Activated CD8-positive, alpha-beta T cell treated with anti-CD3 and anti-CD28 coated beads, Interleukin-2, amount 10 ng/mL, durations not matched to agents 7 days and 5 days (primary cell): ENCODE results near the gene KIR2DL4. TPM values are rescaled to one million over a fixed set of nuclear protein-coding genes. Genes with fewer than 3 reads are reported as not detected.
"Not testable (repeated sequence)": the region's sequence is repeated elsewhere in the genome, so short reads cannot be mapped to it uniquely, and the experiment has no call there.

Experiments
- ATAC-seq: fragments of 150-1000 bp; cut with Tn5 transposase; one replicate; pipeline ENCODE4 v1.10.0; 2021; ENCODE audit warnings: moderate library complexity
- CTCF ChIA-PET: fragments of 350-600 bp; sonication (Branson Sonifier 250); formaldehyde crosslinking; loops from one replicate; lab custom pipeline; 2021; ENCODE audit warnings: antibody characterized with exemption; lab: Charles Lee
- POLR2A ChIA-PET: fragments of 350-600 bp; sonication (Branson Sonifier 250); formaldehyde crosslinking; loops from one replicate; lab custom pipeline; 2021; ENCODE audit warnings: antibody characterized with exemption; lab: Charles Lee
- DNase-seq: peaks from one replicate; pipeline ENCODE4 v3.0.0-alpha.2; 2020
- H3K27ac Mint-ChIP-seq: one replicate; pipeline ENCODE4 v1.8.0; 2021; ENCODE audit warnings: mild to moderate bottlenecking, mixed read lengths
- H3K27me3 Mint-ChIP-seq: one replicate; pipeline ENCODE4 v1.8.0; 2021; ENCODE audit warnings: low read depth, mixed read lengths
- H3K36me3 Mint-ChIP-seq: one replicate; pipeline ENCODE4 v1.8.0; 2021; ENCODE audit warnings: low read depth, mixed read lengths
- H3K4me1 Mint-ChIP-seq: one replicate; pipeline ENCODE4 v1.8.0; 2021; ENCODE audit warnings: low read depth, mixed read lengths
- H3K4me3 Mint-ChIP-seq: one replicate; pipeline ENCODE4 v1.8.0; 2021; ENCODE audit warnings: mild to moderate bottlenecking, mixed read lengths
- H3K9me3 Mint-ChIP-seq: one replicate; pipeline ENCODE4 v1.8.0; 2022; ENCODE audit warnings: mixed read lengths; ENCODE audit not compliant: insufficient read depth
- total RNA-seq, 2 experiments: library from RNA; stranded (reverse); gene quantifications; one replicate each; pipeline ENCODE4 v1.2.3, GENCODE V29; 2021

KIR2DL4 gene
- total RNA-seq, 2 experiments from 2014 or later, result not detected

GRCh38 chr19:54850930-54851329, 47.5 kb downstream of the KIR2DL4 start:
- H3K27me3 Mint-ChIP-seq, result peaks cover 5% of the 10 kb centered on the region
- H3K9me3 Mint-ChIP-seq, result no peaks in the 10 kb centered on the region
- no peak overlapping the region for H3K27ac Mint-ChIP-seq

GRCh38 chr19:54851353-54851752, 47.9 kb downstream of the KIR2DL4 start:
- Mint-ChIP-seq H3K27me3 (peaks cover 5% of the 10 kb centered on the region), H3K9me3 (no peaks in the 10 kb centered on the region), H3K27ac (no peak overlapping the region), H3K36me3 (no peaks in the 10 kb centered on the region), H3K4me3 (no peak overlapping the region), H3K4me1 (no peaks in the 10 kb centered on the region)
- CTCF ChIA-PET, result no interaction called here
- POLR2A ChIA-PET, result no interaction called here
- no peak for ATAC-seq
- no peak for DNase-seq

More at GRCh38 chr19:54850930-54851329, 47.5 kb downstream of the KIR2DL4 start:
- ATAC-seq, result no peak
- Mint-ChIP-seq H3K4me3 (no peak overlapping the region), H3K36me3 (no peaks in the 10 kb centered on the region), H3K4me1 (no peaks in the 10 kb centered on the region)
- no peak for DNase-seq
- CTCF ChIA-PET, result no interaction called here
- POLR2A ChIA-PET, result no interaction called here

GRCh38 chr19:54855241-54855640, 51.8 kb downstream of the KIR2DL4 start:
- H3K27ac Mint-ChIP-seq, H3K9me3 Mint-ChIP-seq, H3K36me3 Mint-ChIP-seq, H3K4me3 Mint-ChIP-seq, DNase-seq, H3K4me1 Mint-ChIP-seq, CTCF ChIA-PET, ATAC-seq, POLR2A ChIA-PET: not testable (repeated sequence)
- peaks cover 12% of the 10 kb centered on the region for H3K27me3 Mint-ChIP-seq

- H3K36me3 Mint-ChIP-seq, POLR2A ChIA-PET, H3K4me1 Mint-ChIP-seq, H3K27ac Mint-ChIP-seq, H3K9me3 Mint-ChIP-seq, CTCF ChIA-PET, ATAC-seq, H3K4me3 Mint-ChIP-seq, DNase-seq: not testable (repeated sequence)
- H3K27me3 Mint-ChIP-seq, result peaks cover 12% of the 10 kb centered on the region
Measured at GRCh38 chr19:54858476-54858875, 55.1 kb downstream of the KIR2DL4 start.

- CTCF ChIA-PET, DNase-seq, ATAC-seq, H3K4me3 Mint-ChIP-seq, POLR2A ChIA-PET, H3K27ac Mint-ChIP-seq, H3K4me1 Mint-ChIP-seq, H3K36me3 Mint-ChIP-seq, H3K9me3 Mint-ChIP-seq: not testable (repeated sequence)
- H3K27me3 Mint-ChIP-seq, result peaks cover 12% of the 10 kb centered on the region
Measured at GRCh38 chr19:54859421-54859820, 56.0 kb downstream of the KIR2DL4 start.

GRCh38 chr19:54863459-54863858, 60.0 kb downstream of the KIR2DL4 start:
- DNase-seq, H3K4me1 Mint-ChIP-seq, H3K4me3 Mint-ChIP-seq, H3K27ac Mint-ChIP-seq, ATAC-seq, POLR2A ChIA-PET, H3K36me3 Mint-ChIP-seq, H3K27me3 Mint-ChIP-seq, H3K9me3 Mint-ChIP-seq, CTCF ChIA-PET: not testable (repeated sequence)

Other genes with a start within 250 kb of the KIR2DL4 start
- not detected for gene LILRA2, start 229.8 kb upstream of the KIR2DL4 start, total RNA-seq
- not detected for gene LILRA1, start 210.0 kb upstream of the KIR2DL4 start, total RNA-seq
- gene LILRB1, start 173.1 kb upstream of the KIR2DL4 start, total RNA-seq, result under 1 TPM; 0.91 to 0.92 TPM
- gene LILRB4, start 140.6 kb upstream of the KIR2DL4 start, total RNA-seq, result not detected
- gene KIR3DL3, start 79.2 kb upstream of the KIR2DL4 start, total RNA-seq, result under 1 TPM in 1 of 2 experiments, not detected in 1; 0.13 TPM
- under 1 TPM; 0.21 to 0.24 TPM for gene KIR2DL3, start 65.1 kb upstream of the KIR2DL4 start, total RNA-seq
- gene KIR2DL1, start 33.8 kb upstream of the KIR2DL4 start, total RNA-seq, result not detected
- gene KIR3DL1, start 12.9 kb downstream of the KIR2DL4 start, total RNA-seq, result under 1 TPM in 1 of 2 experiments, not detected in 1; 0.29 TPM
- gene KIR2DS4, start 29.1 kb downstream of the KIR2DL4 start, total RNA-seq, result under 1 TPM in 1 of 2 experiments, not detected in 1; 0.18 TPM
- gene KIR3DL2, start 46.8 kb downstream of the KIR2DL4 start, total RNA-seq, result under 1 TPM; 0.44 to 0.61 TPM
- gene FCAR, start 70.6 kb downstream of the KIR2DL4 start, total RNA-seq, result not detected
- under 1 TPM; 0.26 to 0.47 TPM for gene NCR1, start 102.5 kb downstream of the KIR2DL4 start, total RNA-seq
- gene NLRP7, start 143.9 kb downstream of the KIR2DL4 start, total RNA-seq, result not detected
- gene NLRP2, start 162.8 kb downstream of the KIR2DL4 start, total RNA-seq, result 10 to 100 TPM; 22.8 to 26.8 TPM
- gene GP6, start 234.7 kb downstream of the KIR2DL4 start, total RNA-seq, result under 1 TPM; 0.39 to 0.58 TPM